ENCODE measurements around the gene PIK3R4.

Gene PIK3R4

GRCh38 chr3:130635285-130635684, 111.3 kb downstream of the PIK3R4 start:
- no peak for DNase-seq
